ENCODE measurements around the gene MSRB3. TPM values are rescaled to one million over a fixed set of nuclear protein-coding genes. Genes with fewer than 3 reads are reported as not detected.
A peak's percentile ranks its signal among the peaks of the same experiment; 100 is the strongest.

MSRB3 gene
- total and polyA plus RNA-seq, 7 experiments from 2014 or later = 0.37 to 1.8 TPM; not detected in 5

DNA sequence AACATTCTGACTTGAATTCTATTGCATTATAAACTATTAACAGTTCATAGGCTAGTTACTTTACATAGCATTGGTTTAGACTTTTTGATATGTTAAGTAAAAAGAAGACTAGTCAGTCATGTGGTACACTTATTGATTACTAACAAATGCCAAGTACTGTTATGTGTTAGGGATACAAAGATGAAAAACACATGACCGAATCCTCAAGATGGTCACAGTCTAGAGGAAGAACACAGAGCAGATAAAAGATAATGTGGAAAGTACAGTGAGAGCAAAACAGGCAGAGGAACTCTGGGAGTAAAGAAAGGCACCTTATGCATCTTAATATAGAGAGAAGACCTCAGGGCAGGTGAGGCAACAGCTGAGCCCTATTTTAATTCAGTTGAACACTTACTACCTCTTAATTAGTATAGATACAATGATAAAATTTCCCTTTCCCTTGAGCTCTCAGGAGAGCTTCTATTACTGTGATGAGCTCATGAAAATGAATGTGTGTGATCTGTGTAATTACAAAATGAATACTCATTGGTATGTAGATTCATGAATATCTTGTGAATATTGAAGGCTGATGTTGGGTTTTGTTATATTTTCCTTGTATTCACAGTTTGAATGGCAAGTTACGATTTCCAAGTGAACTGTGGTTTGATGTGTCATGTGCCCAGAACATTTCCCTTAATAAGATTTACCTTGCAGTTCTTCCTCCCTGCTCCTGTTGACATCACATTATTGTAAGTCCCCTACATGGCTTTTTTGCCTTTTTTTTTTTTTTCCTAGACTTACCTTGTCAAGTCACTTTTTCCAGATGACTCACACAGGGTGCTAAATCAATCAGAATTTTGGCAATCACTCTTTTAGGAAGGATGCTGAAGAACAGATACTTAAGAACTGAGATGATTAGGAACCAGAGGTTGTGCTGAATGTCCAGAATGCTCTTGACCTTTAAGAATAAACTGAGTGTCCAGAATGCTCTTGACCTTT lies 29.5 kb upstream of the MSRB3 start:
- DNase-seq (no peak), ATAC-seq (no peak)
- no peaks in the 10 kb centered on the region for H3K4me1 ChIP-seq (ENCODE audit: control insufficient read depth in 2 of 2, insufficient read depth in 2 of 2, low read length in 2 of 2)
- Mint-ChIP-seq H3K36me3 (peaks cover 0 to 33% (median 25%) of the 10 kb centered on the region in 5 donors), H3K9me3 (peaks cover 0 to 3% (median 0%) of the 10 kb centered on the region in 11 donors), H3K4me1 (peaks cover 0 to 14% (median 0%) of the 10 kb centered on the region in 7 donors), H3K4me3 (no peak overlapping the region), H3K27ac (peak overlapping the region in 1 of 9 donors; percentile 5), H3K27me3 (no peaks in the 10 kb centered on the region)
- ChIA-PET POLR2A (no interaction called here), CTCF (no interaction called here)
- intact Hi-C loops (cut with micrococcal nuclease) = no loop called here
- H3K9me3 ChIP-seq (ENCODE audit: control insufficient read depth in 2 of 3, low read length in 3 of 3) = no peaks in the 10 kb centered on the region
- no peaks in the 10 kb centered on the region for H3K27me3 ChIP-seq (ENCODE audit: control insufficient read depth in 2 of 2, insufficient read depth in 2 of 2, low read length in 2 of 2)
- no peak overlapping the region for H3K27ac ChIP-seq (ENCODE audit: low read depth, low read length)
- H3K36me3 ChIP-seq (ENCODE audit: control insufficient read depth in 2 of 3, insufficient read depth in 3 of 3, low read length in 3 of 3) = peaks cover 0 to 8% (median 0%) of the 10 kb centered on the region in 3 experiments
- no peak overlapping the region for H3K4me3 ChIP-seq (ENCODE audit: low read length)

DNA sequence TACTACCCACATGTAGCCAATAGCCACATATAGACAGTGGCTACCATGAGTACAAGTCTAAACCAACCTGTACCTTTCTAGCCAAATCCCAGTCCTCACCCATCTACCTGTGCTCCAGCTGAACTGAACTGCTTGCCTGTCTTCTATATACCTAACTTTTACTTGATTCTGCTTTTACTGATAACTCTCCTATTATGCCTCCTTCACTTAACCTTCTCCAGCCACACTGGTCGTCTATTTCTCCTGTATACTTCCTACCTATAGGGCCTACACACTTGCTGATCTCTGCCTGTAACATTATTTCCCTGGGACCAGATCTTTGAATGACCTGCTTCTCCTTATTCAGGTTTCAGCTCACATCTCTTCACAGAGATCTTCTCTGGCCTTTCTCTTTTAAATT lies 26.0 kb upstream of the MSRB3 start:
- Mint-ChIP-seq H3K36me3 (peaks cover 0 to 21% (median 12%) of the 10 kb centered on the region in 5 donors), H3K27ac (no peak overlapping the region), H3K4me3 (no peak overlapping the region), H3K4me1 (peaks cover 0 to 14% (median 0%) of the 10 kb centered on the region in 7 donors), H3K9me3 (peaks cover 0 to 3% (median 0%) of the 10 kb centered on the region in 11 donors), H3K27me3 (peaks cover 0 to 3% (median 0%) of the 10 kb centered on the region in 5 donors)
- DNase-seq (no peak), ATAC-seq (no peak)
- no peaks in the 10 kb centered on the region for H3K36me3 ChIP-seq (ENCODE audit: control insufficient read depth in 2 of 3, insufficient read depth in 3 of 3, low read length in 3 of 3)
- H3K4me3 ChIP-seq (ENCODE audit: low read length) = no peak overlapping the region
- no peaks in the 10 kb centered on the region for H3K27me3 ChIP-seq (ENCODE audit: control insufficient read depth in 2 of 2, insufficient read depth in 2 of 2, low read length in 2 of 2)
- POLR2A ChIA-PET = no interaction called here
- CTCF ChIA-PET = no interaction called here
- intact Hi-C loops (cut with micrococcal nuclease) = no loop called here
- no peak overlapping the region for H3K27ac ChIP-seq (ENCODE audit: low read depth, low read length)
- H3K9me3 ChIP-seq (ENCODE audit: control insufficient read depth in 2 of 3, low read length in 3 of 3) = no peaks in the 10 kb centered on the region
- H3K4me1 ChIP-seq (ENCODE audit: control insufficient read depth in 2 of 2, insufficient read depth in 2 of 2, low read length in 2 of 2) = no peaks in the 10 kb centered on the region

DNA sequence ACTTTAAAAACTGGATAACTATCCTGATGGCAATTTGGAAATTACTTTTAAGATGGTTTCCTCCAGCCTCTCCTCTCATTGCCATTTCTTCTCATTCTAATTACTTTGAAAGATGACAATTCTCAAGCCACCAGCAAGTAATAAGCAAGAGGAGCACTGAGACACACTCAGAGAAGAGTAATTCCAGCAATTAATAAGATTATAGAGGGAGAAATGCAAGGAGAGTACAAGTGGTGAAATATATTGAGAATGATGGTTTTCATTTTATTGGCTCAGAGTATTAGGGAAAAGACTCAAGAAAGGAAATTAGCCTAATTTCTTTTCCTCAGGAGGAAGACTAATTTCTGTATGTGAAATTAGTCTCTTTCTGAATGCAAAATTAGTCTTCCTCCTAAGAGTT lies 20.5 kb upstream of the MSRB3 start:
- Mint-ChIP-seq H3K4me3 (no peak overlapping the region), H3K27me3 (peaks cover 2 to 15% (median 13%) of the 10 kb centered on the region in 5 donors), H3K36me3 (no peaks in the 10 kb centered on the region), H3K4me1 (no peaks in the 10 kb centered on the region), H3K9me3 (no peaks in the 10 kb centered on the region), H3K27ac (no peak overlapping the region)
- no peaks in the 10 kb centered on the region for H3K4me1 ChIP-seq (ENCODE audit: control insufficient read depth in 2 of 2, insufficient read depth in 2 of 2, low read length in 2 of 2)
- ChIA-PET CTCF (no interaction called here), POLR2A (no interaction called here)
- no peak overlapping the region for H3K27ac ChIP-seq (ENCODE audit: low read depth, low read length)
- DNase-seq (no peak), ATAC-seq (no peak)
- H3K4me3 ChIP-seq (ENCODE audit: low read length) = no peak overlapping the region
- H3K9me3 ChIP-seq (ENCODE audit: control insufficient read depth in 2 of 3, low read length in 3 of 3) = no peaks in the 10 kb centered on the region
- no peaks in the 10 kb centered on the region for H3K36me3 ChIP-seq (ENCODE audit: control insufficient read depth in 2 of 3, insufficient read depth in 3 of 3, low read length in 3 of 3)
- H3K27me3 ChIP-seq (ENCODE audit: control insufficient read depth in 2 of 2, insufficient read depth in 2 of 2, low read length in 2 of 2) = no peaks in the 10 kb centered on the region
- intact Hi-C loops (cut with micrococcal nuclease) = no loop called here

DNA sequence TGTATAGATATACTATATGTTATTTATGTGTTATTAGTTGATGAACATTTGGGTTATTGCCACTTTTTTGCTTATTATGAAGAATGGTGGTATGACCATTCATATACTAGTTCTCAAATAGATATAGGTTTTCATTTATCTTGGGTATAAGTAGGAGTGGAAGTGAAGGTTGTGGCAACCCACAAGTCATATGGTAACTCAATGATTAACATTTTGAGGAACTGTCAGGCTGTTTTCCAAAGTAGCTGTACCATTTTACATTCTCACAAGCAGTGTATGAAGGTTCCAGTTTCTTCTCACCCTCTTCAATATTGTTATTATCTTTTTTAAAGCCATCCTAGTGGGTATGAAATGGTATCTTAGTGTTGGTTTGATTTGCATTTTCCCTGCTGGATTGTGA lies 19.0 kb upstream of the MSRB3 start:
- H3K4me1 Mint-ChIP-seq = no peaks in the 10 kb centered on the region
- DNase-seq (no peak), ATAC-seq (no peak)
- no peak overlapping the region for H3K4me3 ChIP-seq (ENCODE audit: low read length)
- no peaks in the 10 kb centered on the region for H3K9me3 ChIP-seq (ENCODE audit: control insufficient read depth in 2 of 3, low read length in 3 of 3)
- no peaks in the 10 kb centered on the region for H3K36me3 Mint-ChIP-seq
- no peaks in the 10 kb centered on the region for H3K36me3 ChIP-seq (ENCODE audit: control insufficient read depth in 2 of 3, insufficient read depth in 3 of 3, low read length in 3 of 3)
- H3K4me3 Mint-ChIP-seq = no peak overlapping the region
- H3K9me3 Mint-ChIP-seq = no peaks in the 10 kb centered on the region
- no peaks in the 10 kb centered on the region for H3K4me1 ChIP-seq (ENCODE audit: control insufficient read depth in 2 of 2, insufficient read depth in 2 of 2, low read length in 2 of 2)
- H3K27ac Mint-ChIP-seq = no peak overlapping the region
- intact Hi-C loops (cut with micrococcal nuclease) = no loop called here
- POLR2A ChIA-PET = no interaction called here
- CTCF ChIA-PET = no interaction called here
- H3K27me3 ChIP-seq (ENCODE audit: control insufficient read depth in 2 of 2, insufficient read depth in 2 of 2, low read length in 2 of 2) = no peaks in the 10 kb centered on the region
- peaks cover 3 to 16% (median 14%) of the 10 kb centered on the region in 5 donors for H3K27me3 Mint-ChIP-seq
- no peak overlapping the region for H3K27ac ChIP-seq (ENCODE audit: low read depth, low read length)

DNA sequence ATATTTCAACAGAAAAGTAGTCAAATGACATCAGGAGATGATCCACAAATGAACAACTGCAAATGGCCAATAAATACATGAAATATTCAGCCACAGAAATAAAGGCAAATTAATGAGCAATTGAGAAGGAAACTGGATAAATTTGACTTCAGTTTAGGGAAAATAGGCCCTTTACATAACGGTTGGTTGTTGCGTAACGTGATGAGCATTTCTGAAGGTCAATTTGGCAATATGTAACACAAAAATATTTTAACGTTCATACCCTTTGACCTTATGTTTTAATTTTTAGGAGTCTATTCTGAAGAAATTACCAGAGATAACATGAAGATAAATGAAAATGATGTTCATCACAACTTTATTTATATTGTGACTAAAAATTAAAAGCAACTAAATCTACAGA lies 14.7 kb upstream of the MSRB3 start:
- H3K36me3 Mint-ChIP-seq = peaks cover 0 to 6% (median 0%) of the 10 kb centered on the region in 5 donors
- DNase-seq (no peak), ATAC-seq (no peak)
- Histone ChIP-seq H3K36me3 (ENCODE audit: control insufficient read depth in 2 of 3, insufficient read depth in 3 of 3, low read length in 3 of 3) (no peaks in the 10 kb centered on the region), H3K27ac (ENCODE audit: low read depth, low read length) (no peak overlapping the region), H3K4me3 (ENCODE audit: low read length) (no peak overlapping the region), H3K4me1 (ENCODE audit: control insufficient read depth in 2 of 2, insufficient read depth in 2 of 2, low read length in 2 of 2) (no peaks in the 10 kb centered on the region), H3K27me3 (ENCODE audit: control insufficient read depth in 2 of 2, insufficient read depth in 2 of 2, low read length in 2 of 2) (no peaks in the 10 kb centered on the region), H3K9me3 (ENCODE audit: control insufficient read depth in 2 of 3, low read length in 3 of 3) (no peaks in the 10 kb centered on the region)
- peaks cover 13 to 33% (median 22%) of the 10 kb centered on the region in 5 donors for H3K27me3 Mint-ChIP-seq
- POLR2A ChIA-PET = no interaction called here
- intact Hi-C loops (cut with micrococcal nuclease) = no loop called here
- CTCF ChIA-PET = no interaction called here
- no peaks in the 10 kb centered on the region for H3K9me3 Mint-ChIP-seq
- H3K27ac Mint-ChIP-seq = no peak overlapping the region
- no peaks in the 10 kb centered on the region for H3K4me1 Mint-ChIP-seq
- H3K4me3 Mint-ChIP-seq = no peak overlapping the region

DNA sequence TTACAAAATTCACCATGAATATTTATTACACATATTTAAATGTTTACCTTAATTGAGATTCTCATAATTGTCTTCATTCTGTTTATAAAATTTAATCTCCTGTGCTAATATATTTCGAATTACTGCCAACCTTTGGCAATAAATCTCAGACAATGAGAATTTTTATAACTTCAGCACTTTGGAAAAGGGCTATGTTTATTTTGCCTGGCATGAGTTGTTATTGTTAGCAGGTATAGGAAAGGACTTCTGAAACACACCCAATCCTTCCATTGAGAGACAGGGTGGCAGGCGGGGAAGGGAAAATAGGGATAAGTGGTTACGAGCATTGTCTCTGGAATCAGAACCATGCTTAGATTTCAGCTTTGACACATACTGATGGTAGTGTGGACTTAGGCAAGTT lies 12.1 kb upstream of the MSRB3 start:
- Mint-ChIP-seq H3K4me3 (no peak overlapping the region), H3K27ac (no peak overlapping the region), H3K36me3 (peaks cover 0 to 6% (median 0%) of the 10 kb centered on the region in 5 donors), H3K4me1 (no peaks in the 10 kb centered on the region), H3K27me3 (peaks cover 12 to 31% (median 20%) of the 10 kb centered on the region in 5 donors), H3K9me3 (no peaks in the 10 kb centered on the region)
- intact Hi-C loops (cut with micrococcal nuclease) = no loop called here
- no peak for DNase-seq
- H3K9me3 ChIP-seq (ENCODE audit: control insufficient read depth in 2 of 3, low read length in 3 of 3) = no peaks in the 10 kb centered on the region
- ChIA-PET POLR2A (no interaction called here), CTCF (no interaction called here)
- no peaks in the 10 kb centered on the region for H3K4me1 ChIP-seq (ENCODE audit: control insufficient read depth in 2 of 2, insufficient read depth in 2 of 2, low read length in 2 of 2)
- no peaks in the 10 kb centered on the region for H3K27me3 ChIP-seq (ENCODE audit: control insufficient read depth in 2 of 2, insufficient read depth in 2 of 2, low read length in 2 of 2)
- H3K27ac ChIP-seq (ENCODE audit: low read depth, low read length) = no peak overlapping the region
- no peak for ATAC-seq
- no peaks in the 10 kb centered on the region for H3K36me3 ChIP-seq (ENCODE audit: control insufficient read depth in 2 of 3, insufficient read depth in 3 of 3, low read length in 3 of 3)
- no peak overlapping the region for H3K4me3 ChIP-seq (ENCODE audit: low read length)

DNA sequence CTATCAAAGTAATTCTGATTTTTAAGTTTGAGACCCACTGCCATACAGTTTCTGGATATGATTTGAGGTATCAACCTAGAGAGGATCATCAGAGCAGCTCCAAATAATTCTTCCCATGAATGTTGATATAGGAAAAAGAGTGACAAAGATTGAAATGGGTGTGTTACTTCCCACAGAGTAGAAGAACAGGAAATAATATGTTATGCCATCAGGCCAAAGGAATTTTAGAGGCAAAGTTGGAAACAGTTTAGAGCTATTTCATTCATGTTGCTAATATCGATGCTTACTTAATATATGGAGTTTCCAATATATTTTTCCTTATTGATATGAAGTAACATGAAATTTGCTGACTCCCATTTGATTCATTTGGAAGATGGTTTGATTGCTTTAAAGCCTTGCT lies 8.9 kb upstream of the MSRB3 start:
- Histone ChIP-seq H3K27ac (ENCODE audit: low read depth, low read length) (no peak overlapping the region), H3K36me3 (ENCODE audit: control insufficient read depth in 2 of 3, insufficient read depth in 3 of 3, low read length in 3 of 3) (no peaks in the 10 kb centered on the region), H3K4me3 (ENCODE audit: low read length) (no peak overlapping the region), H3K27me3 (ENCODE audit: control insufficient read depth in 2 of 2, insufficient read depth in 2 of 2, low read length in 2 of 2) (no peaks in the 10 kb centered on the region), H3K9me3 (ENCODE audit: control insufficient read depth in 2 of 3, low read length in 3 of 3) (no peaks in the 10 kb centered on the region), H3K4me1 (ENCODE audit: control insufficient read depth in 2 of 2, insufficient read depth in 2 of 2, low read length in 2 of 2) (no peaks in the 10 kb centered on the region)
- no peak for DNase-seq
- Mint-ChIP-seq H3K27me3 (peaks cover 26 to 36% (median 33%) of the 10 kb centered on the region in 5 donors), H3K27ac (no peak overlapping the region), H3K4me3 (no peak overlapping the region), H3K4me1 (no peaks in the 10 kb centered on the region), H3K36me3 (peaks cover 0 to 6% (median 0%) of the 10 kb centered on the region in 5 donors), H3K9me3 (peaks cover 0 to 3% (median 0%) of the 10 kb centered on the region in 11 donors)
- intact Hi-C loops (cut with micrococcal nuclease) = no loop called here
- no peak for ATAC-seq
- ChIA-PET POLR2A (no interaction called here), CTCF (no interaction called here)
